H1 (cell line): ENCODE data around the gene EMID1. TPM values are rescaled to one million over a fixed set of nuclear protein-coding genes. Genes with fewer than 3 reads are reported as not detected.

Source experiments
- CHD2 ChIP-seq: IDR thresholded peaks from 2 replicates; pipeline ENCODE4 v1.6.1; 2012; ENCODE audit warnings: low read length, improper control_type of control experiment
- FOSL1 ChIP-seq: IDR thresholded peaks from 2 replicates; pipeline ENCODE4 v1.6.1; 2011; ENCODE audit warnings: mild to moderate bottlenecking, low read depth, low read length, moderate library complexity; ENCODE audit not compliant: insufficient read depth
- SAP30 ChIP-seq: fragments of 300-600 bp; sonication (generic); IDR thresholded peaks from 2 replicates; pipeline ENCODE4 v1.7.1; 2012; ENCODE audit warnings: low read length, moderate library complexity, mild to moderate bottlenecking, inconsistent platforms; ENCODE audit not compliant: insufficient read depth, insufficient replicate concordance
- SP1 ChIP-seq: IDR thresholded peaks from 2 replicates; pipeline ENCODE4 v1.6.1; 2011; ENCODE audit warnings: low read depth, low read length
- TAF7 ChIP-seq: optimal IDR thresholded peaks from 2 replicates; pipeline ENCODE3; 2011; ENCODE audit warnings: low read depth, mild to moderate bottlenecking, inconsistent platforms, low read length, moderate library complexity, borderline replicate concordance
- polyA plus RNA-seq, 7 experiments: library from polyadenylated mRNA; depleted of rRNA in 3 of 7; stranded (reverse) in 5 of 7; unstranded in 2 of 7; fragments of >200 nt in 5 of 7; fragments of 200-250 nt in 2 of 7; gene quantifications; 1 replicate in 5 of 7; 2 replicates in 1 of 7; 4 replicates in 1 of 7; pipeline versions ENCODE4 v1.2.1 to v1.2.3, GENCODE V29; 2011 to 2013; ENCODE audit warnings: missing spikeins in 2 of 7, mixed read lengths in 2 of 7
- total RNA-seq: library from RNA; stranded (reverse); fragmentation: NEBNext Ultra II Directional; extraction: Animal tissue kit (Norgen Biotek cat#: 25700); gene quantifications from 2 replicates; pipeline ENCODE4 v1.2.1, GENCODE V29; 2021
- TF ChIP-seq, protein P1 (sequence below): IDR thresholded peaks from 2 replicates; pipeline ENCODE4 v1.6.1; 2011; ENCODE audit warnings: low read depth, mild to moderate bottlenecking, low read length; ENCODE audit not compliant: insufficient read depth

EMID1 gene
- total and polyA plus RNA-seq, 2 of the 8 experiments (the other 6 are each of a cell fraction or from before 2014, with no cell fraction given): 3.9 to 7.4 TPM

DNA sequence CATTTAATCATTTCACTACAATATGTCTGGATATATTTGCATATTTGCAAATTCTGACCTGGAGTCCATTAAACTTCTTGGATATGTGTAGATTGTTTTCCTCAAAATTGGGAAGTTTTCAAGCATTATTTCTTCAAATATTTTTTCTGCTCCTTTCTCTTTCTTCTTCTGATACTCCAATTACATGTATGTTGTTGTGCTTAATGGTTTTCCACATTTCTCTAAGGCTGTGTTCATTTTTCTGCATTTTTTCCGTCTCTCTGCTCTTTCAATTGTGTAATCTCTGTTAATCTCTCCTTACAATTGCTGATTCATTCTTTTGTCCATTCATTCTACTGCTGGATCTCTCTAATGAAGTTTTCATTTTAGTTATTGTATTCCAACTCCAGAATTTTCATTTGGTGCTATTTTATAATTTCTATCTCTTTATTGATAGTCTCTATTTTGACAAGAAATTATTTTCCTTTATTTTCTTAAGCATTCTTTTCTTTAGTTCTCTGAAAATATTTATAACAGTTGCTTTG, 30.3 kb upstream of the EMID1 start (continued):
- TF ChIP-seq TAF7 (no peak), CHD2 (no peak), SAP30 (no peak), FOSL1 (no peak), SP1 (no peak)
- TF ChIP-seq, protein P1, sequence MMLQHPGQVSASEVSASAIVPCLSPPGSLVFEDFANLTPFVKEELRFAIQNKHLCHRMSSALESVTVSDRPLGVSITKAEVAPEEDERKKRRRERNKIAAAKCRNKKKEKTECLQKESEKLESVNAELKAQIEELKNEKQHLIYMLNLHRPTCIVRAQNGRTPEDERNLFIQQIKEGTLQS: no peak
